Left hindlimb (tissue), 1 donor: Measurements from ENCODE around the gene RAD18.

Experiments
- DNase-seq: peaks from one replicate; pipeline ENCODE4 v3.0.0-alpha.2; 2018

The RAD18 gene

GRCh38 chr3:8891303-8891702, 72.0 kb downstream of the RAD18 start:
- no peak for DNase-seq

- DNase-seq, result no peak
Observed at GRCh38 chr3:8888301-8888915, 74.9 kb downstream of the RAD18 start.

GRCh38 chr3:8887435-8888300, 75.6 kb downstream of the RAD18 start:
- DNase-seq, result no peak

GRCh38 chr3:8886546-8886945, 76.7 kb downstream of the RAD18 start:
- DNase-seq, result no peak

- no peak for DNase-seq
Observed at GRCh38 chr3:8885536-8886316, 77.5 kb downstream of the RAD18 start.

- no peak for DNase-seq
Observed at GRCh38 chr3:8884630-8885290, 78.5 kb downstream of the RAD18 start.

- no peak for DNase-seq
Observed at GRCh38 chr3:8882642-8883041, 80.6 kb downstream of the RAD18 start.

GRCh38 chr3:8882171-8882593, 81.1 kb downstream of the RAD18 start:
- no peak for DNase-seq

GRCh38 chr3:8879347-8879944, 83.8 kb downstream of the RAD18 start:
- no peak for DNase-seq

- DNase-seq, result no peak
Observed at GRCh38 chr3:8875836-8876235, 87.4 kb downstream of the RAD18 start.

- no peak for DNase-seq
Observed at GRCh38 chr3:8873740-8874139, 89.5 kb downstream of the RAD18 start.

- DNase-seq, result no peak
Observed at GRCh38 chr3:8872261-8872660, 91.0 kb downstream of the RAD18 start.

GRCh38 chr3:8871306-8871705, 92.0 kb downstream of the RAD18 start:
- DNase-seq, result no peak

- DNase-seq, result no peak
Observed at GRCh38 chr3:8870134-8870533, 93.1 kb downstream of the RAD18 start.

- no peak for DNase-seq
Observed at GRCh38 chr3:8869613-8870012, 93.7 kb downstream of the RAD18 start.

- DNase-seq, result no peak
Observed at GRCh38 chr3:8868996-8869395, 94.3 kb downstream of the RAD18 start.

- no peak for DNase-seq
Observed at GRCh38 chr3:8867646-8868045, 95.6 kb downstream of the RAD18 start.

GRCh38 chr3:8865697-8866096, 97.6 kb downstream of the RAD18 start:
- no peak for DNase-seq

- DNase-seq, result no peak
Observed at GRCh38 chr3:8864402-8865350, 98.6 kb downstream of the RAD18 start.

GRCh38 chr3:8863891-8864290, 99.4 kb downstream of the RAD18 start:
- no peak for DNase-seq

GRCh38 chr3:8857720-8858367, 105.4 kb downstream of the RAD18 start:
- no peak for DNase-seq
